ENCODE results near the gene PRPSAP1. TPM values are rescaled to one million over a fixed set of nuclear protein-coding genes. Genes with fewer than 3 reads are reported as not detected.

PRPSAP1 gene
- polyA plus RNA-seq, 3 donors, result 45.8 to 58.2 (median 51.2) TPM

DNA sequence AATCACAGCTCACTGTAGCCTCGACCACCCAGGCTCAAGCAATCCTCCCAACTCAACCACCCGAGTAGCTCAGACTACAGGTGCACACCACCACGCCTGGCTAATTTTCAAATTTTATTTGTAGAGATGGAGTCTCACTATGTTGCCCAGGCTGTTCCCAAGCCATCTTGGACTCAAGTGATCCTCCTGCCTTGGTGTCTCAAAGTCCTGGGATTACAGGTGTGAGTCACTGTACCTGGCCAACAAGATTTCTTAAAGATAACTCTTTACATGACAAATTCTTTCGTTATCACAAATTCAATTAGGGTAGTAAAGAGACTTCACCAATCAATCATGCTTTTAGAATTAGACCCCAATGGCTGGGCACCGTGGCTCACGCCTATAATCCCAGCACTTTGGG lies 12.4 kb downstream of the PRPSAP1 start:
- peaks cover 44 to 70% of the 10 kb centered on the region in 2 donors for H3K36me3 Mint-ChIP-seq
- no peak overlapping the region for H3K4me3 ChIP-seq (replicated peaks in 1 of 3; ENCODE audit: low read depth in 2 of 3, low read length in 3 of 3)
- no peak overlapping the region for H3K27ac Mint-ChIP-seq
- WGBS (ENCODE audit: insufficient coverage), result no CpG with 5 or more reads among the region's 6 CpGs
- H3K36me3 ChIP-seq (replicated peaks in 1 of 2; ENCODE audit: control insufficient read depth in 1 of 2, insufficient read depth in 2 of 2, low read length in 2 of 2), result peaks cover 11 to 52% of the 10 kb centered on the region in 2 donors
- no peaks in the 10 kb centered on the region for H3K9me3 ChIP-seq (replicated peaks in 1 of 2; ENCODE audit: control insufficient read depth in 1 of 2, insufficient read depth in 1 of 2, low read length in 2 of 2)
- no peaks in the 10 kb centered on the region for H3K27me3 ChIP-seq (ENCODE audit: control insufficient read depth in 2 of 2, insufficient read depth in 2 of 2, low read length in 2 of 2)
- intact Hi-C loops (cut with micrococcal nuclease), result no loop called here
- no peak overlapping the region for H3K4me2 ChIP-seq (replicated peaks; ENCODE audit: extremely low read depth, low read length, poor library complexity, severe bottlenecking)
- no peaks in the 10 kb centered on the region for H3K79me2 ChIP-seq (ENCODE audit: insufficient read depth, low read length)
- H2AFZ ChIP-seq (ENCODE audit: insufficient read depth, low read depth, low read length, poor library complexity, severe bottlenecking), result no peak overlapping the region
- TF ChIP-seq, protein P1, sequence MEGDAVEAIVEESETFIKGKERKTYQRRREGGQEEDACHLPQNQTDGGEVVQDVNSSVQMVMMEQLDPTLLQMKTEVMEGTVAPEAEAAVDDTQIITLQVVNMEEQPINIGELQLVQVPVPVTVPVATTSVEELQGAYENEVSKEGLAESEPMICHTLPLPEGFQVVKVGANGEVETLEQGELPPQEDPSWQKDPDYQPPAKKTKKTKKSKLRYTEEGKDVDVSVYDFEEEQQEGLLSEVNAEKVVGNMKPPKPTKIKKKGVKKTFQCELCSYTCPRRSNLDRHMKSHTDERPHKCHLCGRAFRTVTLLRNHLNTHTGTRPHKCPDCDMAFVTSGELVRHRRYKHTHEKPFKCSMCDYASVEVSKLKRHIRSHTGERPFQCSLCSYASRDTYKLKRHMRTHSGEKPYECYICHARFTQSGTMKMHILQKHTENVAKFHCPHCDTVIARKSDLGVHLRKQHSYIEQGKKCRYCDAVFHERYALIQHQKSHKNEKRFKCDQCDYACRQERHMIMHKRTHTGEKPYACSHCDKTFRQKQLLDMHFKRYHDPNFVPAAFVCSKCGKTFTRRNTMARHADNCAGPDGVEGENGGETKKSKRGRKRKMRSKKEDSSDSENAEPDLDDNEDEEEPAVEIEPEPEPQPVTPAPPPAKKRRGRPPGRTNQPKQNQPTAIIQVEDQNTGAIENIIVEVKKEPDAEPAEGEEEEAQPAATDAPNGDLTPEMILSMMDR (IDR thresholded peaks at IDR 0.05), result no peak
- H3K4me1 ChIP-seq (ENCODE audit: control insufficient read depth in 1 of 2, insufficient read depth in 2 of 2, low read length in 2 of 2), result no peaks in the 10 kb centered on the region
- no peak overlapping the region for H3K4me3 Mint-ChIP-seq
- peaks cover 4% of the 10 kb centered on the region for H3K4me1 Mint-ChIP-seq
- H4K20me1 ChIP-seq (ENCODE audit: insufficient read depth, low read length), result peaks cover 5% of the 10 kb centered on the region
- no peak overlapping the region for H3K9ac ChIP-seq (ENCODE audit: insufficient read depth, low read length, poor library complexity, severe bottlenecking)
- no peak overlapping the region for H3K27ac ChIP-seq (ENCODE audit: low read depth in 1 of 2, low read length in 2 of 2)
- no peak for DNase-seq
- peaks cover 0 to 2% (median 0%) of the 10 kb centered on the region in 7 donors for H3K9me3 Mint-ChIP-seq
- H3K27me3 Mint-ChIP-seq (ENCODE audit: low read depth in 3 of 3), result peaks cover 0 to 5% (median 2%) of the 10 kb centered on the region in 3 donors

GRCh38 chr17:76337413-76337777 lies 16.3 kb downstream of the PRPSAP1 start:
- TF ChIP-seq, protein P1 (IDR thresholded peaks at IDR 0.05), result no peak
- H3K9ac ChIP-seq (ENCODE audit: insufficient read depth, low read length, poor library complexity, severe bottlenecking), result no peak overlapping the region

More at GRCh38 chr17:76337413-76337777, 16.3 kb downstream of the PRPSAP1 start:
- intact Hi-C loops (cut with micrococcal nuclease), result no loop called here
- H3K36me3 Mint-ChIP-seq, result peaks cover 32 to 43% of the 10 kb centered on the region in 2 donors
- Histone ChIP-seq H4K20me1 (ENCODE audit: insufficient read depth, low read length) (peaks cover 5% of the 10 kb centered on the region), H3K36me3 (replicated peaks in 1 of 2; ENCODE audit: control insufficient read depth in 1 of 2, insufficient read depth in 2 of 2, low read length in 2 of 2) (peaks cover 0 to 21% of the 10 kb centered on the region in 2 donors), H3K79me2 (ENCODE audit: insufficient read depth, low read length) (no peaks in the 10 kb centered on the region), H3K27me3 (ENCODE audit: control insufficient read depth in 2 of 2, insufficient read depth in 2 of 2, low read length in 2 of 2) (no peaks in the 10 kb centered on the region), H3K4me1 (ENCODE audit: control insufficient read depth in 1 of 2, insufficient read depth in 2 of 2, low read length in 2 of 2) (no peaks in the 10 kb centered on the region), H3K4me3 (replicated peaks in 1 of 3; ENCODE audit: low read depth in 2 of 3, low read length in 3 of 3) (no peak overlapping the region), H3K4me2 (replicated peaks; ENCODE audit: extremely low read depth, low read length, poor library complexity, severe bottlenecking) (no peak overlapping the region), H3K27ac (ENCODE audit: low read depth in 1 of 2, low read length in 2 of 2) (no peak overlapping the region), H2AFZ (ENCODE audit: insufficient read depth, low read depth, low read length, poor library complexity, severe bottlenecking) (no peak overlapping the region), H3K9me3 (replicated peaks in 1 of 2; ENCODE audit: control insufficient read depth in 1 of 2, insufficient read depth in 1 of 2, low read length in 2 of 2) (no peaks in the 10 kb centered on the region)
- H3K9me3 Mint-ChIP-seq, result no peaks in the 10 kb centered on the region
- no peak overlapping the region for H3K4me3 Mint-ChIP-seq
- peaks cover 3% of the 10 kb centered on the region for H3K4me1 Mint-ChIP-seq
- no peak overlapping the region for H3K27ac Mint-ChIP-seq
- peaks cover 0 to 3% (median 2%) of the 10 kb centered on the region in 3 donors for H3K27me3 Mint-ChIP-seq (ENCODE audit: low read depth in 3 of 3)
- DNase-seq, result no peak
- 80% methylated on average over 1 of the region's 6 CpGs for WGBS (ENCODE audit: insufficient coverage)
